Adipocyte (in vitro differentiated cells): Measurements from ENCODE around the gene IGFL1.
A peak's percentile ranks its signal among the peaks of the same experiment; 100 is the strongest.
"Not testable (repeated sequence)": the region's sequence is repeated elsewhere in the genome, so short reads cannot be mapped to it uniquely, and the experiment has no call there.

ENCODE experiments used
- DNase-seq: peaks from one replicate; pipeline ENCODE4 v3.0.0-alpha.2; 2015; ENCODE audit warnings: low read depth
- H3K27me3 ChIP-seq: replicated peaks from 2 replicates; pipeline ENCODE4 v1.7.0; 2013; ENCODE audit warnings: mild to moderate bottlenecking, low read length, moderate library complexity; ENCODE audit not compliant: control insufficient read depth, insufficient read depth
- H3K36me3 ChIP-seq: 2 replicates; pipeline ENCODE4 v1.7.0; 2013; ENCODE audit warnings: low read length, mild to moderate bottlenecking, moderate library complexity; ENCODE audit not compliant: control insufficient read depth, insufficient read depth, severe bottlenecking
- H3K4me1 ChIP-seq: 2 replicates; pipeline ENCODE4 v1.7.0; 2013; ENCODE audit warnings: mild to moderate bottlenecking, low read length, moderate library complexity; ENCODE audit not compliant: control insufficient read depth, insufficient read depth
- H3K4me3 ChIP-seq: 2 replicates; pipeline ENCODE4 v1.7.0; 2013; ENCODE audit warnings: mild to moderate bottlenecking, low read length, moderate library complexity
- H3K9ac ChIP-seq: 2 replicates; pipeline ENCODE4 v1.7.0; 2013; ENCODE audit warnings: mild to moderate bottlenecking, low read length, moderate library complexity
- H3K9me3 ChIP-seq: 2 replicates; pipeline ENCODE4 v1.7.0; 2013; ENCODE audit warnings: mild to moderate bottlenecking, low read length, moderate library complexity; ENCODE audit not compliant: control insufficient read depth

The IGFL1 gene

GRCh38 chr19:46213156-46213555 lies 16.4 kb upstream of the IGFL1 start:
- Histone ChIP-seq H3K4me3 (no peak overlapping the region), H3K9ac (no peak overlapping the region)

DNA sequence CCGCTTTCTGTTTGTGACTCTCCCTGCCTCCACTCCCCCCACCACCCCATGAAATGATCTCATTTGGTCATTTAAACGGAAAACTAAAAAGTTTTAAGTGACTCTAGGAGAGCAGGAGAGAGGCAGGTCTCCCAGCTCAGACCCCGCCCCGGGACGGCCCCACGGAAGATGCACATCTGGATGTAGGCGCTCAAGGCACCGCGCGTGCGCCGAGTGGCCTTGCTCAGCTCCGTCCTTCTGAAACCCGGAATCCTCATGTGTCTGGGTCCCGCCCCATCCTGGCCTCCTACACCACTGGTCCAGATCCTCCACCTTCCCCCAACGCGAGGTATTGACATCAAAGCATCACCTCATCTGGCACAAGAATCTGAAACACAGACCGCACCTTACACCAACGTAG lies 15.7 kb upstream of the IGFL1 start:
- H3K9ac ChIP-seq: no peak overlapping the region
- peaks cover 70% of the 10 kb centered on the region for H3K27me3 ChIP-seq
- H3K4me3 ChIP-seq: no peak overlapping the region
- H3K9me3 ChIP-seq: no peaks in the 10 kb centered on the region
- H3K36me3 ChIP-seq: no peaks in the 10 kb centered on the region
- peaks cover 4% of the 10 kb centered on the region for H3K4me1 ChIP-seq
- no peak for DNase-seq

More at GRCh38 chr19:46213156-46213555, 16.4 kb upstream of the IGFL1 start:
- H3K4me1 ChIP-seq: peaks cover 6% of the 10 kb centered on the region
- DNase-seq: no peak
- H3K27me3 ChIP-seq: peaks cover 73% of the 10 kb centered on the region
- H3K9me3 ChIP-seq: no peaks in the 10 kb centered on the region
- no peaks in the 10 kb centered on the region for H3K36me3 ChIP-seq

DNA sequence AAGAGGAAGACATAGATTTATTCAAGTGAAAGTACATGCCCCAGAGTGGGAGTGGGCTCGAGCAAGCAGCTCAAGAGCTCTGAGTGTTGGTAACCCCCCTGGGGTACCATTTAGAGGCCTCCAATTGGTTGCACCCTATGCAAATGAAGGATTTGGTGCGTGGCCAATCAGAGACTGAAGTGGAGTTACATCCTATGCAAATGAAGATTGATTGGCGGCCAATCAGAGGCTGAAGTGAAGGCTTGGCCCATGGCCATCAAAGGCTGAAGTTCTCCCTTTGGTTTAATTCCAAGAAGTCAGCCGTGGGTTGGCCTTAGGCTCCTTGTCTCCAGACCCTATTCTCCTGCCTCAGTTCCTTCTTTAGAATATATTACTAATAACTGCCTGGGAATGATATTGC lies 12.9 kb upstream of the IGFL1 start:
- Histone ChIP-seq H3K4me3 (no peak overlapping the region), H3K9me3 (no peaks in the 10 kb centered on the region), H3K9ac (no peak overlapping the region), H3K27me3 (peaks cover 66% of the 10 kb centered on the region), H3K4me1 (peaks cover under 1% of the 10 kb centered on the region), H3K36me3 (no peaks in the 10 kb centered on the region)
- DNase-seq: no peak

DNA sequence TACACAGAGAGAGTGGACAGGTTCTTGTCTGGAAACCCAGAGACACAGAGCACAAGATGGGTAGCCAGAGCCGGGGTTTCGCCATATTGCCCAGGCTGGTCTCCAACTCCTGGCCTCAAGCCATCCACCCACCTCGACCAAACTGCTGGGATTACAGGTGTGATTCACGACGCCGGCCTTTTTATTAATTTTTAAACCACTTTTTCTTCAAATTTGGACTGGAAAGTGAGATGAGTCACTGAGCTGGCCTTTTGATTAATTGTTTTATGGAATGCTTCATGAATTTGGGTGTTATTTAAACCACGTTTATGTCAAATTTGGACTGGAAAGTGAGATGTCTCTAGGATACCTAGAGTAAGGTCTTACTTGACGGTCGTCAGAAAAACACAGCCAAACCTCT lies 12.1 kb upstream of the IGFL1 start:
- H3K36me3 ChIP-seq: no peaks in the 10 kb centered on the region

GRCh38 chr19:46218160-46218559 lies 11.4 kb upstream of the IGFL1 start:
- Histone ChIP-seq H3K4me3 (no peak overlapping the region), H3K9me3 (no peaks in the 10 kb centered on the region), H3K36me3 (no peaks in the 10 kb centered on the region), H3K27me3 (peaks cover 52% of the 10 kb centered on the region), H3K9ac (no peak overlapping the region), H3K4me1 (peaks cover 8% of the 10 kb centered on the region)
- DNase-seq: peak; percentile 20

More for the DNA sequence above, 12.1 kb upstream of the IGFL1 start:
- H3K4me1 ChIP-seq: peaks cover 5% of the 10 kb centered on the region
- H3K4me3 ChIP-seq: no peak overlapping the region
- no peak overlapping the region for H3K9ac ChIP-seq
- H3K9me3 ChIP-seq: no peaks in the 10 kb centered on the region
- H3K27me3 ChIP-seq: peaks cover 59% of the 10 kb centered on the region
- DNase-seq: no peak

- no peak for DNase-seq
- H3K27me3 ChIP-seq: peaks cover 59% of the 10 kb centered on the region
- no peaks in the 10 kb centered on the region for H3K9me3 ChIP-seq
- no peak overlapping the region for H3K4me3 ChIP-seq
- H3K9ac ChIP-seq: no peak overlapping the region
- peaks cover 11% of the 10 kb centered on the region for H3K4me1 ChIP-seq
- H3K36me3 ChIP-seq: no peaks in the 10 kb centered on the region
Measured at GRCh38 chr19:46220038-46220615, 9.4 kb upstream of the IGFL1 start.

DNA sequence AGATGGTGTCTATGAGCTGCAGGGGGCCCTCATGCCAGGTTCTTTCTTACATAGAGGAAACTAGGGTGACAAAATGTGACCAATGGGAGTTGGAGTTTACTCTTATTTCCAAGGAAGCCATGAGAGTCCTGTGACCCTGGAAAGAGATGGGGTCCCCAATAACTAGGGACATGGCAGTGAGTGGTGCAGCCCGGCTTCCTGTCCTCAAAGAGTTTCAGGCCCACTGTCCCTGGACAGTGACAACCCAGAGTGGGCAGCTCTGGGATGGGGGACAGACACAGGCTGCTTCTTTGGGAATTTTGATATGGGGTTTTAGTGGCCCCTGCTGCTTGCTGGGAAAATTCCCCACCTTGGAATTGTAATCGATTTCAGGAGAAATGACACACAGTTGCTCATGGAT lies 8.4 kb upstream of the IGFL1 start:
- Histone ChIP-seq H3K27me3 (peaks cover 70% of the 10 kb centered on the region), H3K9ac (no peak overlapping the region), H3K9me3 (no peaks in the 10 kb centered on the region), H3K4me3 (no peak overlapping the region), H3K36me3 (no peaks in the 10 kb centered on the region), H3K4me1 (peaks cover 11% of the 10 kb centered on the region)
- no peak for DNase-seq

- no peak overlapping the region for H3K9ac ChIP-seq
- no peak overlapping the region for H3K4me3 ChIP-seq
- H3K36me3 ChIP-seq: no peaks in the 10 kb centered on the region
- H3K4me1 ChIP-seq: peaks cover 11% of the 10 kb centered on the region
- peaks cover 72% of the 10 kb centered on the region for H3K27me3 ChIP-seq
- DNase-seq: peak; percentile 67
- no peaks in the 10 kb centered on the region for H3K9me3 ChIP-seq
Measured at GRCh38 chr19:46221981-46222610, 7.4 kb upstream of the IGFL1 start.

- not testable (repeated sequence) for H3K9ac ChIP-seq
- H3K27me3 ChIP-seq: peaks cover 74% of the 10 kb centered on the region
Measured at GRCh38 chr19:46223787-46224186, 5.8 kb upstream of the IGFL1 start.

GRCh38 chr19:46224773-46225172 lies 4.8 kb upstream of the IGFL1 start:
- H3K9ac ChIP-seq: no peak overlapping the region
- H3K4me3 ChIP-seq: no peak overlapping the region
- DNase-seq: no peak
- no peaks in the 10 kb centered on the region for H3K9me3 ChIP-seq
- peaks cover 76% of the 10 kb centered on the region for H3K27me3 ChIP-seq
- H3K36me3 ChIP-seq: no peaks in the 10 kb centered on the region
- H3K4me1 ChIP-seq: peaks cover 11% of the 10 kb centered on the region

More at GRCh38 chr19:46223787-46224186, 5.8 kb upstream of the IGFL1 start:
- not testable (repeated sequence) for DNase-seq, H3K36me3 ChIP-seq, H3K4me3 ChIP-seq, H3K9me3 ChIP-seq
- peaks cover 11% of the 10 kb centered on the region for H3K4me1 ChIP-seq

DNA sequence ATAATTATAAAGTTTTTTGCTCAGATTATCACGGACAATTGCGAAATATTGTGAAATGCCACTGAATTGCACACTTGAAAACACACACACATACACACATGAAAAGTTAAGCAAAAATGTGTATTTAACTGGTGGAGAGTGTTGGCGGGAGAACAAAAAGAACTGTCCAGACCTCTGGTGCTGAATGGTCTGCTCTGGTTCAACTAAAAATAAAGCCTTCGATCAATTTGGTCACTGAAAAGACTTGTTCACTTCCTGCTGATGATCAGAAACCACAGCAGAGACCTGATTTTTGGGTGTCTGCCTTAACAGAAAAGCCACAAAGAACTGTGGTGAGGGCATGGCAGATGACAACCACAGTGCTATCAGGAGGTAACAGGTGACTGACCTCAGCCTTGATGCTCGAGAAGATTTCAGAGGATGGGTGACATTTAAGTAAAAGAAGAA lies 4.0 kb upstream of the IGFL1 start:
- Histone ChIP-seq H3K36me3 (no peaks in the 10 kb centered on the region), H3K27me3 (peaks cover 76% of the 10 kb centered on the region), H3K4me3 (no peak overlapping the region), H3K9me3 (no peaks in the 10 kb centered on the region), H3K9ac (no peak overlapping the region), H3K4me1 (peaks cover 11% of the 10 kb centered on the region)
- peak; percentile 11 for DNase-seq
